Keratinocyte (primary cell): Measurements from ENCODE around the gene ZNF264. TPM values are rescaled to one million over a fixed set of nuclear protein-coding genes. Genes with fewer than 3 reads are reported as not detected.

Source experiments
- DNase-seq: peaks from one replicate; pipeline ENCODE4 v3.0.0-alpha.2; 2011; ENCODE audit warnings: low read depth, missing footprints, low spot score
- FAIRE-seq: peaks from 2 replicates; lab custom pipeline; 2011; peaks lifted over from hg19 to GRCh38; lab: Jason Lieb, UNC
- H2AFZ ChIP-seq: 2 replicates; pipeline ENCODE4 v1.6.0; 2012; ENCODE audit warnings: low read length, control low read depth, inconsistent platforms; ENCODE audit not compliant: control insufficient read depth
- H3K27ac ChIP-seq: 2 replicates; pipeline ENCODE4 v1.5.1; 2011; ENCODE audit warnings: low read length; ENCODE audit not compliant: control insufficient read depth, insufficient read depth
- H3K27me3 ChIP-seq: 3 replicates; pipeline ENCODE4 v1.6.0; 2011; ENCODE audit warnings: low read length; ENCODE audit not compliant: control insufficient read depth, insufficient read depth; ENCODE audit errors: extremely low read depth
- H3K36me3 ChIP-seq, 2 experiments: 2 replicates in 1 of 2; 3 replicates in 1 of 2; pipeline ENCODE4 v1.5.1; 2011; ENCODE audit warnings: low read length in 2 of 2, mild to moderate bottlenecking in 1 of 2; ENCODE audit not compliant: control insufficient read depth in 2 of 2, insufficient read depth in 2 of 2; ENCODE audit errors: extremely low read depth in 1 of 2
- H3K4me1 ChIP-seq: 3 replicates; pipeline ENCODE4 v1.5.1; 2011; ENCODE audit warnings: low read length; ENCODE audit not compliant: control insufficient read depth, insufficient read depth; ENCODE audit errors: extremely low read depth
- H3K4me2 ChIP-seq: 3 replicates; pipeline ENCODE4 v1.6.0; 2011; ENCODE audit warnings: low read depth, low read length; ENCODE audit not compliant: control insufficient read depth, insufficient read depth; ENCODE audit errors: extremely low read depth
- H3K4me3 ChIP-seq, 3 experiments: fragments of 200-600 bp in 1 of 3; sonication (generic) in 1 of 3; 2 replicates in 2 of 3; 3 replicates in 1 of 3; pipeline ENCODE4 v1.5.1; 2011 to 2016; ENCODE audit warnings: low read length in 3 of 3, mild to moderate bottlenecking in 3 of 3, control low read depth in 2 of 3, inconsistent platforms in 1 of 3, low read depth in 1 of 3, mixed read lengths in 1 of 3, mixed run types in 1 of 3, moderate library complexity in 1 of 3; ENCODE audit not compliant: control insufficient read depth in 2 of 3, insufficient read depth in 2 of 3; ENCODE audit errors: extremely low read depth in 1 of 3
- H3K79me2 ChIP-seq: 2 replicates; pipeline ENCODE4 v1.6.0; 2012; ENCODE audit warnings: low read length; ENCODE audit not compliant: control insufficient read depth, insufficient read depth
- H3K9ac ChIP-seq: 3 replicates; pipeline ENCODE4 v1.6.0; 2011; ENCODE audit warnings: low read length; ENCODE audit not compliant: control insufficient read depth, insufficient read depth; ENCODE audit errors: extremely low read depth
- H3K9me1 ChIP-seq: 3 replicates; pipeline ENCODE4 v1.6.0; 2011; ENCODE audit warnings: low read length; ENCODE audit not compliant: control insufficient read depth, insufficient read depth; ENCODE audit errors: extremely low read depth
- H3K9me3 ChIP-seq: 2 replicates; pipeline ENCODE4 v1.5.1; 2012; ENCODE audit warnings: low read depth, low read length; ENCODE audit not compliant: control insufficient read depth
- H4K20me1 ChIP-seq: 3 replicates; pipeline ENCODE4 v1.6.0; 2011; ENCODE audit warnings: low read length; ENCODE audit not compliant: control insufficient read depth, insufficient read depth; ENCODE audit errors: extremely low read depth
- EZH2 ChIP-seq: IDR thresholded peaks from one replicate; pipeline ENCODE4 v1.6.1; 2012; ENCODE audit warnings: inconsistent platforms, mild to moderate bottlenecking, low read length, moderate library complexity
- dilution Hi-C: fragments of 300-500 bp; cut with MboI; formaldehyde crosslinking; loops from one replicate; pipeline ENCODE4 v1.7.0; 2020; ENCODE audit warnings: low sequenced_read_pairs; ENCODE audit not compliant: extremely low pct_ligation_motif_present
- polyA plus RNA-seq, 5 experiments: library from polyadenylated mRNA; depleted of rRNA in 3 of 5; stranded (reverse) in 3 of 5; stranded (forward) in 1 of 5; unstranded in 1 of 5; fragments of >200 nt; gene quantifications; 1 replicate in 1 of 5; 2 replicates in 3 of 5; 3 replicates in 1 of 5; pipeline versions ENCODE4 v1.2.1 to v1.2.3, GENCODE V29; 2011 to 2012; ENCODE audit warnings: missing spikeins in 2 of 5, low read depth in 1 of 5, low replicate concordance in 1 of 5
- TF ChIP-seq, protein P1 (sequence below), 3 experiments: IDR thresholded peaks in 1 of 3; conservative IDR thresholded peaks in 1 of 3; optimal IDR thresholded peaks in 1 of 3; 2 replicates in 2 of 3; 3 replicates in 1 of 3; pipeline versions ENCODE3 to v1.5.1; 2011; ENCODE audit warnings: low read length in 3 of 3, mild to moderate bottlenecking in 3 of 3, moderate library complexity in 2 of 3, control low read depth in 1 of 3, inconsistent platforms in 1 of 3; ENCODE audit not compliant: insufficient read depth in 2 of 3; ENCODE audit errors: extremely low read depth in 1 of 3

ZNF264 gene
- polyA plus RNA-seq, 1 donor (not counting 4 experiments of a cell fraction or from before 2014, with no cell fraction given): 7.4 TPM

DNA sequence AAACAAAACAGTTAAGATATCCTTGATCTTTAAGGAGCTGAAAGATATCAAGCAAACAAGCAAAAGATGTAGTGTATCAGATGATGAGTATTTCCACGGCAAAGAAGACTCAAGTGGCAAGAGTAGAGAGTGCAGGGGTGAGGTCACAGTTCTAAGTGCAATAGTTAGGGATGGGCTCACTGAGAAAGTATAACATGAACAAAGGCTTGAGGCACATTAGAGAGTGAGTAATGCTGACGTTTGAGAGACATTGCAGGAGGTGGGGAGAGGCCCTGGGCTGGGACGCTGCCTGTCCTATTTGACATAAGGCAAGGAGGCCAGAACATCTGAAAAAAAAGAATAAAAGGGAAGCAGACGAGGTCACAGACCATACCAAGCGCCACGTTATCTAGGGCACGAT lies 25.5 kb upstream of the ZNF264 start:
- H3K36me3 ChIP-seq: no peaks in the 10 kb centered on the region
- no peaks in the 10 kb centered on the region for H3K9me1 ChIP-seq
- no peak overlapping the region for H3K4me2 ChIP-seq
- H3K9ac ChIP-seq: no peak overlapping the region
- dilution Hi-C loops: no loop called here
- H3K9me3 ChIP-seq: no peaks in the 10 kb centered on the region
- H3K27ac ChIP-seq: no peak overlapping the region
- no peaks in the 10 kb centered on the region for H4K20me1 ChIP-seq
- DNase-seq (no peak), FAIRE-seq (no peak)
- H3K27me3 ChIP-seq: no peaks in the 10 kb centered on the region
- H2AFZ ChIP-seq: no peak overlapping the region
- no peak for TF ChIP-seq EZH2
- TF ChIP-seq, protein P1, sequence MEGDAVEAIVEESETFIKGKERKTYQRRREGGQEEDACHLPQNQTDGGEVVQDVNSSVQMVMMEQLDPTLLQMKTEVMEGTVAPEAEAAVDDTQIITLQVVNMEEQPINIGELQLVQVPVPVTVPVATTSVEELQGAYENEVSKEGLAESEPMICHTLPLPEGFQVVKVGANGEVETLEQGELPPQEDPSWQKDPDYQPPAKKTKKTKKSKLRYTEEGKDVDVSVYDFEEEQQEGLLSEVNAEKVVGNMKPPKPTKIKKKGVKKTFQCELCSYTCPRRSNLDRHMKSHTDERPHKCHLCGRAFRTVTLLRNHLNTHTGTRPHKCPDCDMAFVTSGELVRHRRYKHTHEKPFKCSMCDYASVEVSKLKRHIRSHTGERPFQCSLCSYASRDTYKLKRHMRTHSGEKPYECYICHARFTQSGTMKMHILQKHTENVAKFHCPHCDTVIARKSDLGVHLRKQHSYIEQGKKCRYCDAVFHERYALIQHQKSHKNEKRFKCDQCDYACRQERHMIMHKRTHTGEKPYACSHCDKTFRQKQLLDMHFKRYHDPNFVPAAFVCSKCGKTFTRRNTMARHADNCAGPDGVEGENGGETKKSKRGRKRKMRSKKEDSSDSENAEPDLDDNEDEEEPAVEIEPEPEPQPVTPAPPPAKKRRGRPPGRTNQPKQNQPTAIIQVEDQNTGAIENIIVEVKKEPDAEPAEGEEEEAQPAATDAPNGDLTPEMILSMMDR (optimal IDR thresholded peaks at IDR 0.05 in 1 of 3, IDR thresholded peaks at IDR 0.05 in 1 of 3, conservative IDR thresholded peaks at IDR 0.05 in 1 of 3; ENCODE audit: extremely low read depth in 1 of 3, insufficient read depth in 2 of 3, low read length in 3 of 3): no peak
- no peaks in the 10 kb centered on the region for H3K4me1 ChIP-seq
- no peaks in the 10 kb centered on the region for H3K79me2 ChIP-seq
- H3K4me3 ChIP-seq: no peak overlapping the region

DNA sequence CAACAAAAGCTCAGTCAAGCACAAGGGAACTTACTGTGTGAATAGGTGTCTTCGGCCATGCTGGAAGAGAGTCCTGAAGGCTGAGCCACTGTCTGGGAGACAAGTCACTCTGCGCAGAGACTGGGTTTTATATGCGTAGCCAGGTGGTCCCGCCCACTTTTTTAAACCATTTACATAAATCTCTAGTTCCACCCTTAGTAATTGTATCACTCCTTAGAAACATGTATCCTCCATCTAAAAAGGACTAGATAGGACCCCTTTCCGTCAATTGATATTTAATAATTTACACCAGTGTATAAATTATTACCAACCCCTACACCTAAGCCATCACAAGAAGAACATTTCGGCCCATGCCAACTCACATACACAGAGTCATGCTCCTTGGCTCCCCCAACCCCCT lies 23.9 kb upstream of the ZNF264 start, which contains the start of gene DUXA:
TSS of gene DUXA (minus strand) at position 101 of the 400 bp plus-strand sequence. CDS start at position 59, 42 bp downstream.
- no peak for TF ChIP-seq EZH2
- TF ChIP-seq, protein P1 (optimal IDR thresholded peaks at IDR 0.05 in 1 of 3, IDR thresholded peaks at IDR 0.05 in 1 of 3, conservative IDR thresholded peaks at IDR 0.05 in 1 of 3; ENCODE audit: extremely low read depth in 1 of 3, insufficient read depth in 2 of 3, low read length in 3 of 3): no peak

More for the DNA sequence above, 23.9 kb upstream of the ZNF264 start, which contains the start of gene DUXA:
- Histone ChIP-seq H3K27me3 (no peaks in the 10 kb centered on the region), H3K4me2 (no peak within 1 kb of the TSS), H3K9ac (no peak within 1 kb of the TSS), H3K36me3 (no peaks in the 10 kb centered on the region), H3K9me1 (no peaks in the 10 kb centered on the region), H3K4me3 (no peak within 1 kb of the TSS), H2AFZ (no peak within 1 kb of the TSS), H3K79me2 (no peaks in the 10 kb centered on the region), H4K20me1 (no peaks in the 10 kb centered on the region), H3K27ac (no peak within 1 kb of the TSS), H3K9me3 (no peaks in the 10 kb centered on the region), H3K4me1 (no peaks in the 10 kb centered on the region)
- dilution Hi-C loops: no loop called here
- no peak for FAIRE-seq
- DNase-seq: no peak
